RWPE2 (cell line): Measurements from ENCODE around the gene DDX41.

Experiments
- ATAC-seq: fragments of 200-7000 bp; cut with Tn5 transposase; 3 replicates; pipeline ENCODE4 v1.9.1; 2021; ENCODE audit warnings: low read depth
- DNase-seq: peaks from one replicate; pipeline ENCODE4 v3.0.0-alpha.2; 2020; ENCODE audit warnings: low spot score
- H3K27ac ChIP-seq: fragments of 450-650 bp; 2 replicates; pipeline ENCODE4 v1.5.1; 2017; ENCODE audit warnings: mild to moderate bottlenecking; ENCODE audit not compliant: poor library complexity, severe bottlenecking
- H3K27me3 ChIP-seq: fragments of 250-450 bp; sonication (Bioruptor Pico); 2 replicates; pipeline ENCODE4 v1.5.1; 2021; ENCODE audit warnings: mild to moderate bottlenecking, moderate library complexity; ENCODE audit not compliant: insufficient read depth, poor library complexity, severe bottlenecking
- H3K36me3 ChIP-seq: fragments of 250-450 bp; sonication (Bioruptor Pico); 2 replicates; pipeline ENCODE4 v1.5.1; 2020; ENCODE audit warnings: low read depth, mild to moderate bottlenecking, moderate library complexity
- H3K4me1 ChIP-seq: fragments of 250-450 bp; sonication (Bioruptor Pico); 2 replicates; pipeline ENCODE4 v1.5.1; 2021; ENCODE audit warnings: mild to moderate bottlenecking, moderate library complexity; ENCODE audit not compliant: insufficient read depth, poor library complexity, severe bottlenecking
- H3K4me3 ChIP-seq: fragments of 250-450 bp; sonication (Bioruptor Pico); 2 replicates; pipeline ENCODE4 v1.5.1; 2021; ENCODE audit warnings: mild to moderate bottlenecking, moderate library complexity; ENCODE audit not compliant: severe bottlenecking
- H3K9me3 ChIP-seq: fragments of 250-450 bp; sonication (Bioruptor Pico); 2 replicates; pipeline ENCODE4 v1.5.1; 2021; ENCODE audit warnings: mild to moderate bottlenecking, moderate library complexity; ENCODE audit not compliant: severe bottlenecking
- TF ChIP-seq, protein P1 (sequence below): fragments of 450-650 bp; IDR thresholded peaks from one replicate; pipeline ENCODE4 v1.5.1; 2017; ENCODE audit warnings: mild to moderate bottlenecking, moderate library complexity; ENCODE audit not compliant: poor library complexity, severe bottlenecking

Gene DDX41

DNA sequence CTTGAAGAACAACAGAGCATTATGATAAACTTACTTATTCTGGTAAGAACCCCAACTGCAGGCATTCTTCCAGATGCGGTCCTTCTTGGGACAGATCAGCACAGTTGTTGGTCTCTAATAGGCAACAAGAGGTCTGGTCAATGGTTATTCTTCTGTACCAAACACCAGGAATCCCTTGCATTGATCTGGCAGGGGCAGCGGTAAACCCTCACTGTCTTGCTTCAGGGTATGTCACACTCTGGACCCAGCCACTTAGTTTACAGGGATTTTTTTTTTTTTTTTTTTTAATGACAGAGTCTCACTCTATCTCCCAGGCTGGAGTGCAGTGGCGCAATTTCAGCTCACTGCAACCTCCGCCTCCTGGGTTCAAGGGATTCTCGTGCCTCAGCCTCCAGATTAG is 38.9 kb upstream of the DDX41 start:
- H3K27me3 ChIP-seq, result no peaks in the 10 kb centered on the region
- peaks cover 20% of the 10 kb centered on the region for H3K36me3 ChIP-seq
- peaks cover 9% of the 10 kb centered on the region for H3K4me1 ChIP-seq
- ATAC-seq (no peak), DNase-seq (no peak)
- no peak overlapping the region for H3K4me3 ChIP-seq
- TF ChIP-seq, protein P1, sequence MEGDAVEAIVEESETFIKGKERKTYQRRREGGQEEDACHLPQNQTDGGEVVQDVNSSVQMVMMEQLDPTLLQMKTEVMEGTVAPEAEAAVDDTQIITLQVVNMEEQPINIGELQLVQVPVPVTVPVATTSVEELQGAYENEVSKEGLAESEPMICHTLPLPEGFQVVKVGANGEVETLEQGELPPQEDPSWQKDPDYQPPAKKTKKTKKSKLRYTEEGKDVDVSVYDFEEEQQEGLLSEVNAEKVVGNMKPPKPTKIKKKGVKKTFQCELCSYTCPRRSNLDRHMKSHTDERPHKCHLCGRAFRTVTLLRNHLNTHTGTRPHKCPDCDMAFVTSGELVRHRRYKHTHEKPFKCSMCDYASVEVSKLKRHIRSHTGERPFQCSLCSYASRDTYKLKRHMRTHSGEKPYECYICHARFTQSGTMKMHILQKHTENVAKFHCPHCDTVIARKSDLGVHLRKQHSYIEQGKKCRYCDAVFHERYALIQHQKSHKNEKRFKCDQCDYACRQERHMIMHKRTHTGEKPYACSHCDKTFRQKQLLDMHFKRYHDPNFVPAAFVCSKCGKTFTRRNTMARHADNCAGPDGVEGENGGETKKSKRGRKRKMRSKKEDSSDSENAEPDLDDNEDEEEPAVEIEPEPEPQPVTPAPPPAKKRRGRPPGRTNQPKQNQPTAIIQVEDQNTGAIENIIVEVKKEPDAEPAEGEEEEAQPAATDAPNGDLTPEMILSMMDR, result no peak
- H3K27ac ChIP-seq, result no peak overlapping the region
- no peaks in the 10 kb centered on the region for H3K9me3 ChIP-seq

GRCh38 chr5:177555228-177555627 is 38.5 kb upstream of the DDX41 start:
- TF ChIP-seq, protein P1, result no peak
- H3K27me3 ChIP-seq, result no peaks in the 10 kb centered on the region
- H3K4me1 ChIP-seq, result peaks cover 9% of the 10 kb centered on the region
- DNase-seq (no peak), ATAC-seq (no peak)
- no peak overlapping the region for H3K27ac ChIP-seq
- H3K4me3 ChIP-seq, result no peak overlapping the region
- no peaks in the 10 kb centered on the region for H3K9me3 ChIP-seq
- peaks cover 20% of the 10 kb centered on the region for H3K36me3 ChIP-seq

GRCh38 chr5:177554474-177555111 is 37.8 kb upstream of the DDX41 start, which contains the start of gene FAM193B:
Gene FAM193B, minus strand, starts transcription at chr5:177554563. Its CDS starts 105 bp downstream, at chr5:177554458.
- TF ChIP-seq, protein P1, result peak; percentile 29
- peak; percentile 95 for DNase-seq
- H3K4me3 ChIP-seq, result peak within 1 kb of the TSS; percentile 75
- peak; percentile 82 for ATAC-seq
- peaks cover 9% of the 10 kb centered on the region for H3K4me1 ChIP-seq
- no peaks in the 10 kb centered on the region for H3K9me3 ChIP-seq
- H3K27ac ChIP-seq, result peak within 1 kb of the TSS; percentile 61
- peaks cover 20% of the 10 kb centered on the region for H3K36me3 ChIP-seq
- H3K27me3 ChIP-seq, result no peaks in the 10 kb centered on the region

- TF ChIP-seq, protein P1, result no peak
- peaks cover 20% of the 10 kb centered on the region for H3K36me3 ChIP-seq
- H3K27me3 ChIP-seq, result no peaks in the 10 kb centered on the region
- H3K9me3 ChIP-seq, result no peaks in the 10 kb centered on the region
- ATAC-seq (peak; percentile 50), DNase-seq (no peak)
- H3K27ac ChIP-seq, result peak overlapping the region; percentile 61
- H3K4me3 ChIP-seq, result peak overlapping the region; percentile 75
- H3K4me1 ChIP-seq, result peaks cover 9% of the 10 kb centered on the region
These were observed 37.1 kb upstream of the DDX41 start for GRCh38 chr5:177553671-177554429.
